GM23338 (cell line): ENCODE measurements around the gene MTIF3. TPM values are rescaled to one million over a fixed set of nuclear protein-coding genes. Genes with fewer than 3 reads are reported as not detected.

ENCODE experiments used
- ATAC-seq: fragments of 200-7000 bp; cut with Tn5 transposase; 3 replicates; pipeline ENCODE4 v1.9.1; 2020
- DNase-seq: peaks from one replicate; pipeline ENCODE4 v3.0.0-alpha.2; 2015; ENCODE audit warnings: low spot score
- H2AFZ ChIP-seq: fragments of 200-600 bp; sonication (generic); 2 replicates; pipeline ENCODE4 v1.8.0; 2016; ENCODE audit warnings: antibody characterized with exemption, mild to moderate bottlenecking, moderate library complexity
- H3F3A ChIP-seq: fragments of 200-600 bp; sonication (generic); replicated peaks from 2 replicates; pipeline ENCODE4 v1.8.0; 2017; ENCODE audit warnings: antibody characterized with exemption, mixed run types, low read depth
- H3K27ac ChIP-seq: fragments of 200-600 bp; sonication (generic); 2 replicates; pipeline ENCODE4 v1.6.1; 2016; ENCODE audit warnings: low read depth
- H3K27me3 ChIP-seq: fragments of 200-600 bp; sonication (generic); 2 replicates; pipeline ENCODE4 v1.8.0; 2016; ENCODE audit warnings: mild to moderate bottlenecking, mixed run types, moderate library complexity; ENCODE audit not compliant: insufficient read depth
- H3K36me3 ChIP-seq: fragments of 200-600 bp; sonication (generic); 2 replicates; pipeline ENCODE4 v1.8.0; 2016; ENCODE audit warnings: mild to moderate bottlenecking; ENCODE audit not compliant: insufficient read depth
- H3K4me1 ChIP-seq: fragments of 200-600 bp; sonication (generic); 2 replicates; pipeline ENCODE4 v1.8.0; 2016; ENCODE audit warnings: mild to moderate bottlenecking, moderate library complexity; ENCODE audit not compliant: insufficient read depth
- H3K4me2 ChIP-seq: fragments of 200-600 bp; sonication (generic); 2 replicates; pipeline ENCODE4 v1.7.1; 2017; ENCODE audit warnings: mixed run types
- H3K4me3 ChIP-seq: fragments of 200-600 bp; sonication (generic); 2 replicates; pipeline ENCODE4 v1.6.1; 2016; ENCODE audit warnings: mixed run types
- H3K79me2 ChIP-seq: fragments of 200-600 bp; sonication (generic); replicated peaks from 2 replicates; pipeline ENCODE4 v1.8.0; 2017; ENCODE audit warnings: mild to moderate bottlenecking; ENCODE audit not compliant: insufficient read depth
- H3K9me2 ChIP-seq: fragments of 200-600 bp; sonication (generic); 2 replicates; pipeline ENCODE4 v1.8.0; 2017; ENCODE audit not compliant: insufficient read depth
- H4K20me1 ChIP-seq: fragments of 200-600 bp; sonication (generic); replicated peaks from 2 replicates; pipeline ENCODE4 v1.8.0; 2017; ENCODE audit warnings: mild to moderate bottlenecking; ENCODE audit not compliant: insufficient read depth
- H3K27ac Mint-ChIP-seq: 2 replicates; pipeline ENCODE4 v1.8.0; 2020; ENCODE audit warnings: inconsistent platforms, mild to moderate bottlenecking, moderate library complexity, mixed read lengths
- H3K27me3 Mint-ChIP-seq: 3 replicates; pipeline ENCODE4 v1.8.0; 2022; ENCODE audit warnings: low read depth, mild to moderate bottlenecking, moderate library complexity, mixed read lengths, inconsistent platforms; ENCODE audit not compliant: insufficient read depth, poor library complexity
- H3K36me3 Mint-ChIP-seq: 3 replicates; pipeline ENCODE4 v1.8.0; 2021; ENCODE audit warnings: low read depth, mild to moderate bottlenecking, inconsistent platforms, moderate library complexity, mixed read lengths
- H3K4me1 Mint-ChIP-seq: 3 replicates; pipeline ENCODE4 v1.8.0; 2020; ENCODE audit warnings: mild to moderate bottlenecking, inconsistent platforms, mixed read lengths
- H3K4me3 Mint-ChIP-seq: 3 replicates; pipeline ENCODE4 v1.8.0; 2021; ENCODE audit warnings: moderate library complexity, mild to moderate bottlenecking, inconsistent platforms, mixed read lengths
- H3K9me3 Mint-ChIP-seq: 3 replicates; pipeline ENCODE4 v1.8.0; 2020; ENCODE audit warnings: moderate library complexity, mild to moderate bottlenecking, inconsistent platforms, mixed read lengths
- CREB1 ChIP-seq: fragments of 250-450 bp; sonication (Bioruptor Pico); IDR thresholded peaks from 2 replicates; pipeline ENCODE4 v1.5.0; 2020; ENCODE audit warnings: low read depth, mild to moderate bottlenecking, moderate library complexity
- EZH2 ChIP-seq: fragments of 200-600 bp; sonication (generic); IDR thresholded peaks from one replicate; pipeline ENCODE4 v1.8.0; 2017; ENCODE audit warnings: antibody characterized with exemption, mild to moderate bottlenecking, low read depth; ENCODE audit not compliant: unreplicated experiment
- JUNB ChIP-seq: IDR thresholded peaks from one replicate; pipeline ENCODE4 v1.6.1; 2016; ENCODE audit warnings: antibody characterized with exemption; ENCODE audit not compliant: unreplicated experiment
- POLR2AphosphoS5 ChIP-seq: IDR thresholded peaks from 2 replicates; pipeline ENCODE4 v1.6.1; 2016; ENCODE audit warnings: antibody characterized with exemption, low read depth
- polyA plus RNA-seq: library from polyadenylated mRNA; unstranded; fragments of >200 nt; fragmentation: Nextera tagmentation; extraction: Ambion mirVana; gene quantifications from 2 replicates; pipeline ENCODE4 v1.2.1, GENCODE V29; 2016
- total RNA-seq: library from RNA; depleted of rRNA; stranded (reverse); fragments of >200 nt; shearing (Covaris generic); gene quantifications from 2 replicates; pipeline ENCODE4 v1.2.3, GENCODE V29; 2014
- TF ChIP-seq, protein P1 (sequence below): fragments of 250-450 bp; sonication (Bioruptor Pico); IDR thresholded peaks from 2 replicates; pipeline ENCODE4 v1.5.0; 2020; ENCODE audit warnings: mild to moderate bottlenecking, moderate library complexity
- TF ChIP-seq, protein P2 (sequence below): IDR thresholded peaks from 2 replicates; pipeline ENCODE4 v1.6.1; 2016; ENCODE audit warnings: antibody characterized with exemption

MTIF3 gene
- total and polyA plus RNA-seq, 2 experiments from 2014 or later = 33.0 to 152 TPM

DNA sequence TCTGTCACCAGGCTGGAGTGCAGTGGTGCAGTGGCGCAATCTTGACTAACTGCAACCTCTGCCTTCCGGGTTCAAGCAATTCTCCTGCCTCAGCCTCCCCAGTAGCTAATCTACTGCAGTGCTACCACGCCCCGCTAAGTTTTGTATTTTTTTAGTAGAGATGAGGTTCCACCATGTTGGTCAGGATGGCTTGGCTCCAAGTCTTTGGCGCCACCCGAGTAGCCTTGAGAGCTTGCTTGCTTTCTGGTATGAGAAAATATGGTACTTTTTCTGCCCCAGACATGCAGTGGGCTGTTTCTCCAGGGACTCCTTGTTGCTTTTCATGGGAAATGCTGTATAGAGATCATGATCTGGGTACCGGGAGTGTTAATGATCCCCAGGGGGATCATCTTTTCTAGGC, 60.5 kb downstream of the MTIF3 start (continued):
- TF ChIP-seq, protein P1, sequence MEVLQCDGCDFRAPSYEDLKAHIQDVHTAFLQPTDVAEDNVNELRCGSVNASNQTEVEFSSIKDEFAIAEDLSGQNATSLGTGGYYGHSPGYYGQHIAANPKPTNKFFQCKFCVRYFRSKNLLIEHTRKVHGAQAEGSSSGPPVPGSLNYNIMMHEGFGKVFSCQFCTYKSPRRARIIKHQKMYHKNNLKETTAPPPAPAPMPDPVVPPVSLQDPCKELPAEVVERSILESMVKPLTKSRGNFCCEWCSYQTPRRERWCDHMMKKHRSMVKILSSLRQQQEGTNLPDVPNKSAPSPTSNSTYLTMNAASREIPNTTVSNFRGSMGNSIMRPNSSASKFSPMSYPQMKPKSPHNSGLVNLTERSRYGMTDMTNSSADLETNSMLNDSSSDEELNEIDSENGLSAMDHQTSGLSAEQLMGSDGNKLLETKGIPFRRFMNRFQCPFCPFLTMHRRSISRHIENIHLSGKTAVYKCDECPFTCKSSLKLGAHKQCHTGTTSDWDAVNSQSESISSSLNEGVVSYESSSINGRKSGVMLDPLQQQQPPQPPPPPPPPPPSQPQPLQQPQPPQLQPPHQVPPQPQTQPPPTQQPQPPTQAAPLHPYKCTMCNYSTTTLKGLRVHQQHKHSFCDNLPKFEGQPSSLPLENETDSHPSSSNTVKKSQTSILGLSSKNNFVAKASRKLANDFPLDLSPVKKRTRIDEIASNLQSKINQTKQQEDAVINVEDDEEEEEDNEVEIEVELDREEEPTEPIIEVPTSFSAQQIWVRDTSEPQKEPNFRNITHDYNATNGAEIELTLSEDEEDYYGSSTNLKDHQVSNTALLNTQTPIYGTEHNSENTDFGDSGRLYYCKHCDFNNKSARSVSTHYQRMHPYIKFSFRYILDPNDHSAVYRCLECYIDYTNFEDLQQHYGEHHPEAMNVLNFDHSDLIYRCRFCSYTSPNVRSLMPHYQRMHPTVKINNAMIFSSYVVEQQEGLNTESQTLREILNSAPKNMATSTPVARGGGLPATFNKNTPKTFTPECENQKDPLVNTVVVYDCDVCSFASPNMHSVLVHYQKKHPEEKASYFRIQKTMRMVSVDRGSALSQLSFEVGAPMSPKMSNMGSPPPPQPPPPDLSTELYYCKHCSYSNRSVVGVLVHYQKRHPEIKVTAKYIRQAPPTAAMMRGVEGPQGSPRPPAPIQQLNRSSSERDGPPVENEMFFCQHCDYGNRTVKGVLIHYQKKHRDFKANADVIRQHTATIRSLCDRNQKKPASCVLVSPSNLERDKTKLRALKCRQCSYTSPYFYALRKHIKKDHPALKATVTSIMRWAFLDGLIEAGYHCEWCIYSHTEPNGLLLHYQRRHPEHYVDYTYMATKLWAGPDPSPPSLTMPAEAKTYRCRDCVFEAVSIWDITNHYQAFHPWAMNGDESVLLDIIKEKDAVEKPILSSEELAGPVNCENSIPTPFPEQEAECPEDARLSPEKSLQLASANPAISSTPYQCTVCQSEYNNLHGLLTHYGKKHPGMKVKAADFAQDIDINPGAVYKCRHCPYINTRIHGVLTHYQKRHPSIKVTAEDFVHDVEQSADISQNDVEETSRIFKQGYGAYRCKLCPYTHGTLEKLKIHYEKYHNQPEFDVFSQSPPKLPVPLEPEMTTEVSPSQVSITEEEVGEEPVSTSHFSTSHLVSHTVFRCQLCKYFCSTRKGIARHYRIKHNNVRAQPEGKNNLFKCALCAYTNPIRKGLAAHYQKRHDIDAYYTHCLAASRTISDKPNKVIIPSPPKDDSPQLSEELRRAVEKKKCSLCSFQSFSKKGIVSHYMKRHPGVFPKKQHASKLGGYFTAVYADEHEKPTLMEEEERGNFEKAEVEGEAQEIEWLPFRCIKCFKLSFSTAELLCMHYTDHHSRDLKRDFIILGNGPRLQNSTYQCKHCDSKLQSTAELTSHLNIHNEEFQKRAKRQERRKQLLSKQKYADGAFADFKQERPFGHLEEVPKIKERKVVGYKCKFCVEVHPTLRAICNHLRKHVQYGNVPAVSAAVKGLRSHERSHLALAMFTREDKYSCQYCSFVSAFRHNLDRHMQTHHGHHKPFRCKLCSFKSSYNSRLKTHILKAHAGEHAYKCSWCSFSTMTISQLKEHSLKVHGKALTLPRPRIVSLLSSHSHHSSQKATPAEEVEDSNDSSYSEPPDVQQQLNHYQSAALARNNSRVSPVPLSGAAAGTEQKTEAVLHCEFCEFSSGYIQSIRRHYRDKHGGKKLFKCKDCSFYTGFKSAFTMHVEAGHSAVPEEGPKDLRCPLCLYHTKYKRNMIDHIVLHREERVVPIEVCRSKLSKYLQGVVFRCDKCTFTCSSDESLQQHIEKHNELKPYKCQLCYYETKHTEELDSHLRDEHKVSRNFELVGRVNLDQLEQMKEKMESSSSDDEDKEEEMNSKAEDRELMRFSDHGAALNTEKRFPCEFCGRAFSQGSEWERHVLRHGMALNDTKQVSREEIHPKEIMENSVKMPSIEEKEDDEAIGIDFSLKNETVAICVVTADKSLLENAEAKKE = no peak
- no peak for TF ChIP-seq POLR2AphosphoS5
- TF ChIP-seq, protein P2, sequence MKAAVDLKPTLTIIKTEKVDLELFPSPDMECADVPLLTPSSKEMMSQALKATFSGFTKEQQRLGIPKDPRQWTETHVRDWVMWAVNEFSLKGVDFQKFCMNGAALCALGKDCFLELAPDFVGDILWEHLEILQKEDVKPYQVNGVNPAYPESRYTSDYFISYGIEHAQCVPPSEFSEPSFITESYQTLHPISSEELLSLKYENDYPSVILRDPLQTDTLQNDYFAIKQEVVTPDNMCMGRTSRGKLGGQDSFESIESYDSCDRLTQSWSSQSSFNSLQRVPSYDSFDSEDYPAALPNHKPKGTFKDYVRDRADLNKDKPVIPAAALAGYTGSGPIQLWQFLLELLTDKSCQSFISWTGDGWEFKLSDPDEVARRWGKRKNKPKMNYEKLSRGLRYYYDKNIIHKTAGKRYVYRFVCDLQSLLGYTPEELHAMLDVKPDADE = no peak
- no peak for TF ChIP-seq JUNB
- TF ChIP-seq EZH2 = no peak

DNA sequence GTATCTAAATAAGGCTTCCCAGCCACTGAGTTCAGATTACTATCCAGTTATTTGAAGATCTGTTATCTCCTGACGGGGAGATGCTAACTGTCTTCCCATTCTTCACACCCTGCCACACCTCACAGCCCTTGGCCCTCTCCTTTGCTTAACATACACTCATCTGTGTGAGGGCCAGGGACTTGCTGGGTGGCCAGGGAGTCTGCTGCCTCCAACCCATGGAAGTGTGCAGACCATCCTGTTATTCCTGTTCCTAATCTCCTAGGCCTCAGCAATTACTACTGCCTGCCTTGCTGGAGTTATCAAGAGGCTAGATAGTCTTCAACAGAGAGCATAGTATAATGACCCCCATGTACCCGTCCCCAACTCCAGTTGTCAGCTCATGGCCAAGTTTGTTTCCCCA, 62.1 kb downstream of the MTIF3 start:
- Histone ChIP-seq H3K9me2 (no peaks in the 10 kb centered on the region), H3K4me2 (no peak overlapping the region), H3K27ac (no peak overlapping the region), H3K4me1 (peaks cover 9% of the 10 kb centered on the region; the same call in 1 of the 2 replicates), H3F3A (no peaks in the 10 kb centered on the region), H3K4me3 (no peak overlapping the region), H3K79me2 (no peaks in the 10 kb centered on the region), H3K27me3 (no peaks in the 10 kb centered on the region), H4K20me1 (no peaks in the 10 kb centered on the region), H3K36me3 (no peaks in the 10 kb centered on the region), H2AFZ (peak overlapping the region; percentile 87)
- peaks cover 20% of the 10 kb centered on the region for H3K27me3 Mint-ChIP-seq
- DNase-seq = no peak
- H3K4me1 Mint-ChIP-seq = peaks cover 17% of the 10 kb centered on the region
- ATAC-seq = no peak
- no peaks in the 10 kb centered on the region for H3K36me3 Mint-ChIP-seq
- H3K4me3 Mint-ChIP-seq = no peak overlapping the region
- TF ChIP-seq POLR2AphosphoS5 (no peak), CREB1 (CRISPR knock-in tag) (no peak), EZH2 (no peak)
- TF ChIP-seq, protein P1 = no peak
- TF ChIP-seq, protein P2 = no peak
- no peaks in the 10 kb centered on the region for H3K9me3 Mint-ChIP-seq
- H3K27ac Mint-ChIP-seq = no peak overlapping the region
